Kidney (tissue), 14 donors: Measurements from ENCODE around the gene CNOT1. TPM values are rescaled to one million over a fixed set of nuclear protein-coding genes. Genes with fewer than 3 reads are reported as not detected.

Experiments
- DNase-seq, 5 donors: peaks; one replicate each; pipeline ENCODE4 v3.0.0-alpha.2; 2013 to 2020
- FAIRE-seq: peaks from 2 replicates; lab custom pipeline; 2012; peaks lifted over from hg19 to GRCh38; lab: Jason Lieb, UNC
- H3K27ac ChIP-seq, 2 donors: one replicate each; pipeline ENCODE4 v1.7.0; 2013; ENCODE audit warnings: low read depth in 2 of 2, low read length in 2 of 2, inconsistent platforms in 1 of 2
- H3K27me3 ChIP-seq: one replicate; pipeline ENCODE4 v1.7.1; 2013; ENCODE audit warnings: low read length, inconsistent platforms; ENCODE audit not compliant: control insufficient read depth, insufficient read depth
- H3K36me3 ChIP-seq, 3 donors: one replicate each; pipeline versions ENCODE4 v1.7.0 to v1.7.1; 2013; ENCODE audit warnings: low read length in 3 of 3, control low read depth in 1 of 3, inconsistent platforms in 1 of 3; ENCODE audit not compliant: insufficient read depth in 3 of 3, control insufficient read depth in 2 of 3
- H3K4me1 ChIP-seq, 3 donors: one replicate each; pipeline versions ENCODE4 v1.7.0 to v1.7.1; 2013; ENCODE audit warnings: low read length in 3 of 3, inconsistent platforms in 1 of 3, low read depth in 1 of 3; ENCODE audit not compliant: control insufficient read depth in 2 of 3, insufficient read depth in 2 of 3
- H3K4me3 ChIP-seq, 3 donors: one replicate each; pipeline versions ENCODE4 v1.7.0 to v1.8.1; 2013; ENCODE audit warnings: low read length in 3 of 3, control low read depth in 1 of 3, inconsistent platforms in 1 of 3
- H3K9ac ChIP-seq, 3 donors: one replicate each; pipeline versions ENCODE4 v1.7.0 to v1.7.1; 2013; ENCODE audit warnings: low read length in 3 of 3, control low read depth in 1 of 3, inconsistent platforms in 1 of 3
- H3K9me3 ChIP-seq, 3 donors: one replicate each; pipeline versions ENCODE4 v1.7.0 to v1.7.1; 2013; ENCODE audit warnings: low read length in 3 of 3, control low read depth in 1 of 3, inconsistent platforms in 1 of 3; ENCODE audit not compliant: control insufficient read depth in 2 of 3, insufficient read depth in 1 of 3
- intact Hi-C: fragments of 100-400 bp; cut with DNase I; formaldehyde crosslinking; loops from one replicate; pipeline ENCODE4 v1.11.1; 2022
- polyA plus RNA-seq: library from polyadenylated mRNA; stranded (reverse); fragments of 350-450 nt; fragmentation: Illumina TruSeq; extraction: RNeasy Lipid Tissue Mini Kit (QIAGEN cat#74804); gene quantifications from one replicate; pipeline ENCODE4 v1.2.3, GENCODE V29; 2014; ENCODE audit warnings: low read depth, low replicate concordance; ENCODE audit not compliant: insufficient read depth
- total RNA-seq: library from RNA; stranded (reverse); fragmentation: NEBNext Ultra II Directional; extraction: Animal tissue kit (Norgen Biotek cat#: 25700); gene quantifications from one replicate; pipeline ENCODE4 v1.2.1, GENCODE V29; 2021
- TF ChIP-seq, protein P1 (sequence below): IDR thresholded peaks from 3 replicates; pipeline ENCODE4 v1.5.1; 2012; ENCODE audit warnings: mild to moderate bottlenecking, moderate library complexity, borderline replicate concordance; ENCODE audit not compliant: insufficient read depth; ENCODE audit errors: extremely low read depth
- donor health status: control.
- donor health status: control.
- donor health status: control.
- donor health status: control.
- donor health status: control.
- donor health status: DM: yes; HTN: yes; CAD: no.
- donor health status: Normal renal cell carcinoma (clear cell type).

CNOT1 gene
- total and polyA plus RNA-seq, 2 donors from 2014 or later: 54.8 to 147 TPM

DNA sequence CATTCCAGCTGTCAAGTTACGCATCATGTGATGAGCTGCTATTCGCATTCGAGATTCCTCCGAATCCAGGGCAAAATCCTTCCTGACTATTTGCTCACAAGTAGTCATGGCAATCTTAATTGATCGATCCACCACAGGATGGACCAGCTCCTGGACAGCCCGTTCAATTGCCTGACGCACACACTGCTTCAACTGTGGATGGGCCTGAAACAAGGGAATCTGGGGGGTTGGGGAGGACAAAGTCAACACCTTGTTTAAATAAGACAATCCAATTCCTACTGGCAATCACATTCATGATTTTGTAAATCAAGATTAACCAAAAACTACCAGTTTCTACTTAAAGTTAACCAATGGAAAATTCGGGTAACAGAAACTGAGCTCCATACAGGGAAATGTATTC, 85.9 kb downstream of the CNOT1 start:
- H3K4me3 ChIP-seq: no peak overlapping the region
- DNase-seq: no peak
- H3K27ac ChIP-seq: no peak overlapping the region
- FAIRE-seq: no peak
- H3K27me3 ChIP-seq: no peaks in the 10 kb centered on the region
- peaks cover 28 to 89% (median 50%) of the 10 kb centered on the region in 3 donors for H3K36me3 ChIP-seq
- H3K9ac ChIP-seq: no peak overlapping the region
- no peaks in the 10 kb centered on the region for H3K9me3 ChIP-seq
- no peaks in the 10 kb centered on the region for H3K4me1 ChIP-seq
- TF ChIP-seq, protein P1, sequence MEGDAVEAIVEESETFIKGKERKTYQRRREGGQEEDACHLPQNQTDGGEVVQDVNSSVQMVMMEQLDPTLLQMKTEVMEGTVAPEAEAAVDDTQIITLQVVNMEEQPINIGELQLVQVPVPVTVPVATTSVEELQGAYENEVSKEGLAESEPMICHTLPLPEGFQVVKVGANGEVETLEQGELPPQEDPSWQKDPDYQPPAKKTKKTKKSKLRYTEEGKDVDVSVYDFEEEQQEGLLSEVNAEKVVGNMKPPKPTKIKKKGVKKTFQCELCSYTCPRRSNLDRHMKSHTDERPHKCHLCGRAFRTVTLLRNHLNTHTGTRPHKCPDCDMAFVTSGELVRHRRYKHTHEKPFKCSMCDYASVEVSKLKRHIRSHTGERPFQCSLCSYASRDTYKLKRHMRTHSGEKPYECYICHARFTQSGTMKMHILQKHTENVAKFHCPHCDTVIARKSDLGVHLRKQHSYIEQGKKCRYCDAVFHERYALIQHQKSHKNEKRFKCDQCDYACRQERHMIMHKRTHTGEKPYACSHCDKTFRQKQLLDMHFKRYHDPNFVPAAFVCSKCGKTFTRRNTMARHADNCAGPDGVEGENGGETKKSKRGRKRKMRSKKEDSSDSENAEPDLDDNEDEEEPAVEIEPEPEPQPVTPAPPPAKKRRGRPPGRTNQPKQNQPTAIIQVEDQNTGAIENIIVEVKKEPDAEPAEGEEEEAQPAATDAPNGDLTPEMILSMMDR: no peak
- intact Hi-C loops: no loop called here

DNA sequence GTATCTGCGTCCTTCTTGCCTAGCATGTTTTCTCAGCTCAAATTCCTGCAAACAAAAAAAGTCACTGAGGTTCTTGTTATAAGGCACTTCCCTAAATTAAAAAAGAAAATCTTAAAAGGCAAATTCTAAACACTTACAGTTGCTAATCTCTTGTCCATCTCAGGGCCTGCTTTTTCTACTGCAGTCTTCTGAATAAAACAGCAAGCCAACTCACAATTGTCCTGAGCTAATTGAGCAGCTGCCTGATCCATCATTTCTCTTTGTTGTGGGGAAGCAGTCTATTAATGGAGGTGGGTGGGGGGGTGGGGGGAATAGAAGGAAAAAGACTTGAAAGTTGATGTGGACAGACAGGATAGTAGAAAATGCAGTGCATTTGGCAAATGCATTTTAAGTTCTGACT, 87.3 kb downstream of the CNOT1 start:
- TF ChIP-seq, protein P1: no peak
- Histone ChIP-seq H3K4me3 (no peak overlapping the region), H3K27ac (no peak overlapping the region), H3K4me1 (no peaks in the 10 kb centered on the region), H3K9ac (no peak overlapping the region), H3K27me3 (no peaks in the 10 kb centered on the region), H3K9me3 (no peaks in the 10 kb centered on the region), H3K36me3 (peaks cover 39 to 94% (median 64%) of the 10 kb centered on the region in 3 donors)
- FAIRE-seq: no peak
- no peak for DNase-seq
- intact Hi-C loops: no loop called here

DNA sequence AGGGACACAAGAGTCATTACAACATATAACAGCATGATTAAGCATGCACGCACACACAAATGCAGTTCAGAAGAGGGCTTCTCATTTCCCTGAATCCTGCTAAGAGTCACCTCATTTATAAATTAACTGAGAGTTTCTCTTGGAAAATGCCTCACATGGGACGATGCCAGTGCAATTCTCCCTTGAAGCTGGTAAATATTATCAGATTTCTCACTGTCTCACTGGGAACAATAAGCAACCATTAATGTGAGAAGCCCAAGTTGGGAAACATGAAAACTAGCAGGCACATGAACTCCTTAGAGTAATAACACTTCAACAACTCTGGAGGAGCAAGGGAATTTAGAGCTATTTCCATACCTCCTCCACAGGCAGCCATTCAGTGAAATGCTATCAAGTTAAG, 87.9 kb downstream of the CNOT1 start:
- no peaks in the 10 kb centered on the region for H3K4me1 ChIP-seq
- H3K27ac ChIP-seq: no peak overlapping the region
- H3K4me3 ChIP-seq: no peak overlapping the region
- intact Hi-C loops: no loop called here
- FAIRE-seq (no peak), DNase-seq (no peak)
- no peak overlapping the region for H3K9ac ChIP-seq
- no peaks in the 10 kb centered on the region for H3K9me3 ChIP-seq
- no peaks in the 10 kb centered on the region for H3K27me3 ChIP-seq
- peaks cover 43 to 94% (median 69%) of the 10 kb centered on the region in 3 donors for H3K36me3 ChIP-seq
- TF ChIP-seq, protein P1: no peak
